ENCODE results near the gene CACNB2. TPM values are rescaled to one million over a fixed set of nuclear protein-coding genes. Genes with fewer than 3 reads are reported as not detected.
A peak's percentile ranks its signal among the peaks of the same experiment; 100 is the strongest.

CACNB2 gene
- polyA plus RNA-seq, 1 of the 3 experiments (the other 2 are of a cell fraction) = 0.74 TPM

DNA sequence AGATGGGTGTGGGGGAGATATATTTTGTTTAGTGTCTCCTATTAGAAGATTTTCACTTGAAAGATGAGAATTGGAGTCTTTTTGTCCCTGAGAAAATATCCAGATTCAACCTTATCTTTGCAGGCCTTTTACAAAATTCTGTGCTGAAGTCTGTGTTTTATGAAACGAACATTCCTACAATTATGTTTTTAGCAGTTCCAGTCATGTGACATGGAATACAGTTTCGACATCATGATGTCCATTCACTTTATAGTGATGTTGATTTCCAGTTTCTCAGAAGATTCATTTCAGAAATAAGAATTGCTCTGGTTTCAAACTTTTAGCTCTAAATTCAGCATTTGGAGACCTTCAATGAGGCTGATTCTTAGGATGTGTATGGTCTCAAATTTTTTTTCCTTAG, 54.4 kb downstream of the CACNB2 start:
- Histone ChIP-seq H3K4me3 (ENCODE audit: low read depth in 2 of 2, low read length in 1 of 2) (no peak overlapping the region), H3K4me1 (ENCODE audit: control insufficient read depth in 1 of 2, insufficient read depth in 2 of 2, low read depth in 1 of 2, low read length in 1 of 2) (peaks cover 8 to 15% of the 10 kb centered on the region in 2 experiments; a peak in 3 of 4 replicates), H3K27me3 (ENCODE audit: insufficient read depth) (no peaks in the 10 kb centered on the region), H3K27ac (ENCODE audit: low read depth in 2 of 2, low read length in 1 of 2) (no peak overlapping the region), H3K9me2 (no peaks in the 10 kb centered on the region), H3K9ac (no peak overlapping the region), H3K9me3 (no peaks in the 10 kb centered on the region), H4K20me1 (ENCODE audit: insufficient read depth) (no peaks in the 10 kb centered on the region), H3K4me2 (no peak overlapping the region), H2AFZ (ENCODE audit: low read depth) (no peak overlapping the region), H3K36me3 (replicated peaks in 1 of 2; ENCODE audit: control insufficient read depth in 1 of 2, insufficient read depth in 2 of 2, low read length in 1 of 2) (no peaks in the 10 kb centered on the region), H3F3A (replicated peaks; ENCODE audit: insufficient read depth) (no peaks in the 10 kb centered on the region), H3K79me2 (ENCODE audit: insufficient read depth) (no peaks in the 10 kb centered on the region)
- ChIA-PET CTCF (interaction anchor here (0.7 to 1.4 kb wide), 6 partner anchors 9 to 232 kb away, joined by 3 to 4 read pairs (median 3); no protein-coding TSS in a partner anchor), POLR2A (interaction anchor here (0.6 kb wide), 1 partner anchor 8 kb away, joined by 3 read pairs; no protein-coding TSS in a partner anchor)
- no peak for DNase-seq
- 60% methylated on average over 2 of the region's 2 CpGs for WGBS (ENCODE audit: low lambda C conversion rate)
- TF ChIP-seq, protein P1, sequence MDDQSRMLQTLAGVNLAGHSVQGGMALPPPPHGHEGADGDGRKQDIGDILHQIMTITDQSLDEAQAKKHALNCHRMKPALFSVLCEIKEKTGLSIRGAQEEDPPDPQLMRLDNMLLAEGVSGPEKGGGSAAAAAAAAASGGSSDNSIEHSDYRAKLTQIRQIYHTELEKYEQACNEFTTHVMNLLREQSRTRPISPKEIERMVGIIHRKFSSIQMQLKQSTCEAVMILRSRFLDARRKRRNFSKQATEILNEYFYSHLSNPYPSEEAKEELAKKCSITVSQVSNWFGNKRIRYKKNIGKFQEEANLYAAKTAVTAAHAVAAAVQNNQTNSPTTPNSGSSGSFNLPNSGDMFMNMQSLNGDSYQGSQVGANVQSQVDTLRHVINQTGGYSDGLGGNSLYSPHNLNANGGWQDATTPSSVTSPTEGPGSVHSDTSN (IDR thresholded peaks at IDR 0.05) = no peak
- TF ChIP-seq CHD2 (IDR thresholded peaks at IDR 0.05; ENCODE audit: low read length, partially characterized antibody) = no peak
- TF ChIP-seq EZH2phosphoT487 (IDR thresholded peaks at IDR 0.05; ENCODE audit: borderline replicate concordance, low read depth) = no peak
- no peak for TF ChIP-seq RXRA (IDR thresholded peaks at IDR 0.05; ENCODE audit: borderline replicate concordance, low read depth)

DNA sequence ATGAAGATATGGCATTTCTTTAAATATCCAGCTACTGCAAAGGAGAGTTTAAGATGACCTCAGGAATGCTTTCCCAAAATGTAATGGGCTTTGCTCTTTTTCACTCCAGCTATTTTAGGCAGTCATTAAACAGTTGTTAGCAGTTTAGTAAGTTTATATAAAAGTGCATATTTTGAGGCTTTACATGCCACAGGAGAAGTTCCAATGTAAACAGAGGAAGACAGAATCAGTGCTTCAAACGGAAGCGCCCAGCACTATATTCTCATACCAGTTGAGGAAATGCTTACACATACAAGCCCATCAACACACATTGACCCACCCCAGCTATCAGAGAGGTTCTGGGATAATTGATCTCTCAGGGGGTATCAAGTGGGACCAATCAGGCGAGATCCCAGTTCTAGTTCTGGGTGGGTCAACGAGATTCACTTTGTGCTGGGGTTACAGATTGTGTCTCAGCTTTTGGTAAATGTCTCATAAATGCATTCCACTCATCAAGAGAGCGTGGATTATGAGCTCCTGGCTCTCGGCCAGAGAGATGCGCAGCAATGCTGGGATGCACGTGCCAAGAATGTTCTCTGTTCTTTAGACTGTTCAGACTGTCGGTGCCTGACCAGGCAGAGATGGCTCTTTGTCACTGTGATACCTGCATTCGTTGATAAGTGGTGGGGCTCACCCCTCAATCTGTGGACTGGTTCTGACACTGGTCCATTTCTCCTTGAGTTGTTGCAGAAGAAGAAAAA, 55.0 kb downstream of the CACNB2 start:
- Histone ChIP-seq H3K4me3 (ENCODE audit: low read depth in 2 of 2, low read length in 1 of 2) (no peak overlapping the region), H3K4me2 (no peak overlapping the region), H3K4me1 (ENCODE audit: control insufficient read depth in 1 of 2, insufficient read depth in 2 of 2, low read depth in 1 of 2, low read length in 1 of 2) (peaks cover 8 to 15% of the 10 kb centered on the region in 2 experiments; a peak in 3 of 4 replicates), H4K20me1 (ENCODE audit: insufficient read depth) (no peaks in the 10 kb centered on the region), H3K9me3 (no peaks in the 10 kb centered on the region), H3K36me3 (replicated peaks in 1 of 2; ENCODE audit: control insufficient read depth in 1 of 2, insufficient read depth in 2 of 2, low read length in 1 of 2) (no peaks in the 10 kb centered on the region), H3K9me2 (no peaks in the 10 kb centered on the region), H3K9ac (no peak overlapping the region), H3K27ac (ENCODE audit: low read depth in 2 of 2, low read length in 1 of 2) (0 out of 4 replicates have a peak overlapping the region, but pooled peaks of 1 of the 2 experiments have one; percentile 6), H3K27me3 (ENCODE audit: insufficient read depth) (no peaks in the 10 kb centered on the region), H3F3A (replicated peaks; ENCODE audit: insufficient read depth) (no peaks in the 10 kb centered on the region), H3K79me2 (ENCODE audit: insufficient read depth) (no peaks in the 10 kb centered on the region), H2AFZ (ENCODE audit: low read depth) (no peak overlapping the region)
- WGBS (ENCODE audit: low lambda C conversion rate) = 53% methylated on average over 9 of the region's 10 CpGs
- DNase-seq = no peak
- POLR2A ChIA-PET = interaction anchor here (0.6 to 1.0 kb wide), 2 partner anchors 8 to 1378 kb away, joined by 3 read pairs; partner anchors contain the start of gene RSU1
- TF ChIP-seq YY1 (IDR thresholded peaks at IDR 0.05; ENCODE audit: low read depth) (no peak), FOXM1 (IDR thresholded peaks at IDR 0.05; ENCODE audit: low read depth) (no peak), SIN3A (IDR thresholded peaks at IDR 0.05; ENCODE audit: borderline replicate concordance, low read depth, low read length) (no peak), RCOR1 (IDR thresholded peaks at IDR 0.05; ENCODE audit: low read length) (no peak), GABPA (IDR thresholded peaks at IDR 0.05; ENCODE audit: low read depth) (no peak), USF1 (IDR thresholded peaks at IDR 0.05; ENCODE audit: borderline replicate concordance, low read depth) (no peak), ELF1 (IDR thresholded peaks at IDR 0.05) (no peak), TCF12 (IDR thresholded peaks at IDR 0.05) (no peak), NFIC (IDR thresholded peaks at IDR 0.05; ENCODE audit: borderline replicate concordance) (no peak), RXRA (IDR thresholded peaks at IDR 0.05; ENCODE audit: borderline replicate concordance, low read depth) (no peak), FOXJ3 (CRISPR knock-in tag; IDR thresholded peaks at IDR 0.05) (no peak)
- TF ChIP-seq, protein P2, sequence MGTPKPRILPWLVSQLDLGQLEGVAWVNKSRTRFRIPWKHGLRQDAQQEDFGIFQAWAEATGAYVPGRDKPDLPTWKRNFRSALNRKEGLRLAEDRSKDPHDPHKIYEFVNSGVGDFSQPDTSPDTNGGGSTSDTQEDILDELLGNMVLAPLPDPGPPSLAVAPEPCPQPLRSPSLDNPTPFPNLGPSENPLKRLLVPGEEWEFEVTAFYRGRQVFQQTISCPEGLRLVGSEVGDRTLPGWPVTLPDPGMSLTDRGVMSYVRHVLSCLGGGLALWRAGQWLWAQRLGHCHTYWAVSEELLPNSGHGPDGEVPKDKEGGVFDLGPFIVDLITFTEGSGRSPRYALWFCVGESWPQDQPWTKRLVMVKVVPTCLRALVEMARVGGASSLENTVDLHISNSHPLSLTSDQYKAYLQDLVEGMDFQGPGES (IDR thresholded peaks at IDR 0.05; ENCODE audit: low read depth, low read length) = no peak
- CTCF ChIA-PET = interaction anchor here (0.6 to 1.4 kb wide), 5 partner anchors 13 to 21 kb away, joined by 3 to 4 read pairs (median 3); no protein-coding TSS in a partner anchor
